NCI-H446 (cell line): Measurements from ENCODE around the gene TSPAN3.

Experiments
- DNase-seq, 2 experiments: peaks; one replicate each; lab custom pipeline; 2025; lab: John Stamatoyannopoulos, UW

The TSPAN3 gene

GRCh38 chr15:77070495-77071304 lies at the start of gene TSPAN3:
TSS of gene TSPAN3 (minus strand) at chr15:77071109. CDS start at chr15:77070954, 155 bp downstream.
- DNase-seq = peak; percentile 77 to 94

DNA sequence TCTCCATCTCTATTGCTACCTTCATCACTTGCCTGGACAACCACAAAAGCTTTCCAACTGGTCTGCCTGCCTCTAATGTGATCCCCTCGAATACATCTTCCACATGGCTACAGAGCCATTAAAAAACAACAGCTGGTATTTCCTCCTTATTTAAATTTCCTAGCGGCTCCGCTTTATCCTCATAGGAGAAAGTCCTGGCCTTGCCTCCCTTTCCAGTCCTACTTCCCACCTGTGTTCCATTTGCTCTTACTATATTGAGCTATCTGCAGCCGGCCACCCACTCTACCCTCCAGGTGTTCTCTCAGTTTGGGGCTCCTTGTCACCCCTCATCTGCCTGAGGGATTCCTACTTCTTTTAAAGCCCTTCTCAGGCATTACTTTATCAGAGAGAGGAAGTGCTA lies 49.7 kb upstream of the TSPAN3 start:
- DNase-seq = no peak

- no peak for DNase-seq
Observed at GRCh38 chr15:77119446-77119845, 48.5 kb upstream of the TSPAN3 start.

DNA sequence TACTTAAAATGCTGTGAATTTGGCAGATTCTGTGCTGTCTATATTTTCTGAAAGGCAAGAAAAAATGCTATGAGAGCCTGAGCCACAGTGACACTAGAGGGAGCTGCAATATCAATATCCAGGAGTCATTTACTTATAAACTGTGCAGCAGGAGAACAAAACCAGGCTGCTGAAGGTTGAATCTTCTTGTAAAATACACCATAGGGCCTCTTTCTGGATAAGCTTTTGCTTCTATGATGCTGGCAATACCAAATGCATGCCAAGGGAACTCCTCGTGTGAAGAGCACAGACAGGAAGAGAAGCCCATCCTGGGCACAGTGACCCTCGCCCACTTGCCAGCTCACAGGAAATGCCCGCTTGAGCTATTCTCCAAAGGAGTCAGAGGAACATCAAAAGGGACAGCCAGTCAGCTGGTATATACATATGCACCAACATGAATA lies 48.0 kb upstream of the TSPAN3 start:
- DNase-seq = peak; percentile 37 to 58

GRCh38 chr15:77115179-77115578 lies 44.3 kb upstream of the TSPAN3 start:
- DNase-seq = no peak

- no peak for DNase-seq
Observed at GRCh38 chr15:77112838-77113504, 42.1 kb upstream of the TSPAN3 start.

DNA sequence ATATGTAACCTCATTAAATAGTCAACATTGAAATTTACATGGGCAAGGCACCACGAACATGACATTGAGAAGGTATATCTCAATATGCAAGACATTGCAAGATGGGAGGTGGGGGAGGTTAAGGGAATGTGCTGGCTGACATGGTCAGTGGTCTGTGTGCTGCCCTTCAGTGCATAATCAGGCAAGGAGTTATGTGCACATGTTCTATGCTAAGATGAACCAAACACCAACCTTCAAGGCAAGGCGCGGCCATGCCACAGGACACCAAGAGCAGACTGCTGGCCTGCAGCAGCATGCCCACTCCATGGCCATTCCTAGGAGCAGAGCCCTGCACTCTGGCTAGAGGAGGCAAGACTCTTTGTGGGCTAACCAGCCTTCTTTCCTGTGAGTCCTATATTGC lies 40.9 kb upstream of the TSPAN3 start:
- DNase-seq = no peak

- DNase-seq = peak in 1 of 2 experiments; percentile 59
Observed at GRCh38 chr15:77107531-77108355, 36.8 kb upstream of the TSPAN3 start.

- no peak for DNase-seq
Observed at GRCh38 chr15:77107068-77107467, 36.2 kb upstream of the TSPAN3 start.

DNA sequence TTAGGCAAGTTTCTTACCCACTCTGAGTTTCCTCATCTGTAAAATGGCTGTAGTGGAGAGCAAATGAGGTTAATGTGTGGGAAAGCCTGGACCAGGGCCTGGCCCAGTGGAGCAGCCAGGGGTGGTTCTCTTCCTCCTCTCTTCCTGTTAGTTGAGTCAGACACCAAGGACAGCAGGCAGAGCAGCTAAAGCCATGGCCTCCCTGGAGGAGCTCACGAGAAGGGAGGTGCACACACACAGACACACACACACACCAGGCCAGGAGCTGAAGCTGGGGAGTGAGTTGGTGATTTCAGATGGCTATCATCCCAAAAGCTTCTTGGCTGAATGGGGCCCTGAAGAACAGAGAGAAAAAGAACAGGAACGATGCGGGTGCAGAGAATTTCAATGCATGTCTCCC lies 33.2 kb upstream of the TSPAN3 start:
- DNase-seq = no peak

DNA sequence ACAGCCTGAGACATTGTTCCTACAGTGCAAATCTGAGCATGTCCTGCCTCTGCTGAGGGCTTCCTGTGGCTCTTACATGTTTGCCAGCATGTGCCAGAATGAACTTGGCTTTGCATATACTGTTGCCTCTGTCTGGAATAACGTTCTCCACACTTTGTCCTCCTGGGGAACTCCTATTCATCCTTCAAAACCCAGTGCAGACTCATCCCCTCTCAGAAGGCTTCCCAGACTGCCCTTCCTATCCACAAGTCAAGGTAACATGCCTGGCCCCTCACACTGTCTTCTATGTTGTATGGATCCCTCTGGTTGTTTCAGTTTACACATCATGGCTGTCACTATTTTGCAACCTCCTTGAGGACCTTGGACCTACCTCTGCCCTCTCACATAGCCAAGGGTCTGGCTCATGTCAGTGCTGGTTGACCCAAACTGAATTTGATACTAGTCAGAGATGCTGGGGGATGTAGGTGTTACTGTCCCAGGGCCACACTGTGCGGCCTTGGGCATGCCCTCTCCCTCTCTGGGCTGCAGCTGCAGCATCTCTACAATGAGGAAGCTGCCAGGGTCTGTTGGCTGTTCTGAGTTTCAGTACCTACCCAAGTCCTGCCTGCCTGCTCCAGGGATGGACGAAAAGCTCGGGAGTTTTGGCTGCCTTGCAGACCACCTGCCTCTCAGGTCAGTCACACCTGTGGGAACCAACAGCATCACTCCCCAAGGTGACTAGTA lies 29.0 kb upstream of the TSPAN3 start:
- DNase-seq = no peak

DNA sequence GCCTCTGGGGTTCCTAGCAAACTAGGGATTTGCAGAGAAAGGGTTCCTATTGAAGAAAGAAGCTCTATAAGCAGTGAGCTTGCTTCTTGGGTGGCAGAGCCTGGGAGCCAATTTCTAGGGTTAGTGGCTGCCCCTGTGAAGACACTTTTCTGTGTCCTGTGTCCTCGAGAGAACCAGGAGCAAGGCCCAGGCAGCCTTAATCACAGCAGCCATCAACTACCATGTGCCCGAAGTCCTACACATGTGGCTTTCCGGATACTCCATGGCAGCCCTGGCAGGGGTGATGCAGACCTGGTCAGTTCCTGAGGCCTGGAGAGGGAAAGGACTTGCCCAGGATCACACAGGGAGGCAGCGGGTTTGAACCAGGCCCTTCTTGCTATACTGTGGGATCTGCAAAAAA lies 27.7 kb upstream of the TSPAN3 start:
- DNase-seq = no peak

- DNase-seq = no peak
Observed at GRCh38 chr15:77097921-77098320, 27.0 kb upstream of the TSPAN3 start.

DNA sequence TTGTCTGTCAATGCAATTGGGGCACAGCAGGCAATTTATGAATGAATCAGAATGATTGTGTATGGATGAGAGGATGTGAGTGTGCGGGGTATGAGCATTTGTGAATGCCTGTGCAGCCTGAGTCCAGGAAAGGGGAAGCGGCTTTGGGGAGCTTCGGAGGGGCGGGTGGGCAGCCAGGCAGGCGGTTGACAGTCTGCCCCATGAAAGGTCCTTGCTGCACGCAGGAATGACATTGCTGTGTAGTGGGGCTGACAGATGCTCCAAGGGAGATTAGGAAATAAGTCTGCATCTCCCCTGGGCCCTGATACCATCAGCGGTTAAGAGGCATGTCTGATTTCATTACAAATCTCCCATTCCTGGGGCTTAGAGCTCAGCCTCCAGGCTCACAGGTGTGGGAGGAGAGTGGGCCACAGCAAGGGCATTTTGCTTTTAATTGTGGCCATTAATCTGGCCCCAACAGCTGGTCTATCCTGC lies 26.4 kb upstream of the TSPAN3 start:
- DNase-seq = no peak

GRCh38 chr15:77096541-77096940 lies 25.6 kb upstream of the TSPAN3 start:
- DNase-seq = no peak

DNA sequence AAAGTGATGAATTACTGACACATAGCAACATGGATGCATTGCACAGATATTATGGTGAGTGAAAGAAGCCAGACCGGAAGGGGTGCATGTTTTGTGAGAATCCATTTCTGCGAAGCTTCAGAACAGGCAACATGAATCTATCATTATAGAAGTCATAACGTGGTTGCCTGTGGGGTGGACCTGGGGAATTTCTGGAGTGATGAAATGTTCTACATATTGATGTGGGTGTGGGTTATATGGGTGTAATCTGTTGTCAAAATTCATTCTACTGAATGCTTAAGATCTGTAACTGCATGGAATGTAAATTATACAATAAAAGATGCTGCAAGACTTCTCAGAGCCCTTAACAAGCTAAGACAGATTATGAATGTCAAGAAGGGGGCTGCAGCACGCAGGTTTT lies 25.2 kb upstream of the TSPAN3 start:
- DNase-seq = no peak

- DNase-seq = no peak
Observed at GRCh38 chr15:77094397-77095030, 23.6 kb upstream of the TSPAN3 start.

DNA sequence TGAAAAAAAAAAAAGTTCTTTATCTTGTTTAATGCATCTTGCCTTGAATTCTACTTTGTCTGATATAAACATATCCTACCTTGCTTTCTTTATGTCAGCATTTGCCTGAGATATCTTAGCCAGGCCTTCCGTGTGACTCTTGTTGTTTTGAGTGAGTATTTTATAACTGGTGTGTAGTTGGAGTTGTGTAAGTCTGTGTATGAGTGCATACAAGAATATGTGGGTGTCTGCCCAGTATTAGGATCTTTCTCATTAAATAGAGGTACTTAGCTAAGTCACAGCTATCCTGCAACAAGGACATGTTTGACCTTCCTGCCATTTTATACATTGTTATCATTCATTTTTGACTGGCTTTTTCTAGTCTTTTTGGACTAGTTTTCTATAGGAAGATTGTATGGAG lies 22.5 kb upstream of the TSPAN3 start:
- DNase-seq = no peak

GRCh38 chr15:77091097-77091496 lies 20.2 kb upstream of the TSPAN3 start:
- DNase-seq = no peak

GRCh38 chr15:77087213-77087612 lies 16.3 kb upstream of the TSPAN3 start:
- no peak for DNase-seq

GRCh38 chr15:77085297-77085696 lies 14.4 kb upstream of the TSPAN3 start:
- no peak for DNase-seq
